Measurements from ENCODE around the gene ST6GALNAC3.

ST6GALNAC3 gene

GRCh38 chr1:76080552-76081079 is 6.1 kb downstream of the ST6GALNAC3 start:
- Histone ChIP-seq H3K4me2 (ENCODE audit: low read length) (no peak overlapping the region), H3K79me2 (ENCODE audit: control insufficient read depth, low read length) (no peaks in the 10 kb centered on the region), H3K36me3 (ENCODE audit: control insufficient read depth, low read length) (no peaks in the 10 kb centered on the region), H3K27me3 (ENCODE audit: control insufficient read depth, low read length) (0 out of 2 replicates have a peak, but pooled peaks cover 3% of the 10 kb centered on the region), H3F3A (ENCODE audit: control insufficient read depth, insufficient read depth) (no peaks in the 10 kb centered on the region), H4K20me1 (ENCODE audit: control insufficient read depth, insufficient read depth, low read depth, low read length) (no peaks in the 10 kb centered on the region), H3K4me1 (ENCODE audit: control insufficient read depth, low read length) (peaks cover 7% of the 10 kb centered on the region), H3K9me3 (ENCODE audit: control insufficient read depth, insufficient read depth, low read length) (no peaks in the 10 kb centered on the region), H3K9me2 (replicated peaks; ENCODE audit: control insufficient read depth, low read length) (no peaks in the 10 kb centered on the region), H3K4me3 (ENCODE audit: low read length) (no peak overlapping the region), H3K27ac (ENCODE audit: low read depth, low read length) (no peak overlapping the region)
- no peak for TF ChIP-seq CTCF (IDR thresholded peaks at IDR 0.05; ENCODE audit: low read depth, low read length, poor library complexity, severe bottlenecking)
- TF ChIP-seq EZH2phosphoT487 (IDR thresholded peaks at IDR 0.05; ENCODE audit: borderline replicate concordance, low read length): no peak

- no peaks in the 10 kb centered on the region for H3F3A ChIP-seq (ENCODE audit: control insufficient read depth, insufficient read depth)
- no peak overlapping the region for H3K4me2 ChIP-seq (ENCODE audit: low read length)
- H3K27ac ChIP-seq (ENCODE audit: low read depth, low read length): no peak overlapping the region
- no peaks in the 10 kb centered on the region for H3K9me3 ChIP-seq (ENCODE audit: control insufficient read depth, insufficient read depth, low read length)
- TF ChIP-seq EZH2phosphoT487 (IDR thresholded peaks at IDR 0.05; ENCODE audit: borderline replicate concordance, low read length) (no peak), CTCF (IDR thresholded peaks at IDR 0.05; ENCODE audit: low read depth, low read length, poor library complexity, severe bottlenecking) (no peak)
- no peaks in the 10 kb centered on the region for H3K9me2 ChIP-seq (replicated peaks; ENCODE audit: control insufficient read depth, low read length)
- H3K79me2 ChIP-seq (ENCODE audit: control insufficient read depth, low read length): no peaks in the 10 kb centered on the region
- H4K20me1 ChIP-seq (ENCODE audit: control insufficient read depth, insufficient read depth, low read depth, low read length): no peaks in the 10 kb centered on the region
- no peaks in the 10 kb centered on the region for H3K36me3 ChIP-seq (ENCODE audit: control insufficient read depth, low read length)
- no peaks in the 10 kb centered on the region for H3K4me1 ChIP-seq (ENCODE audit: control insufficient read depth, low read length)
- H3K4me3 ChIP-seq (ENCODE audit: low read length): no peak overlapping the region
- H3K27me3 ChIP-seq (ENCODE audit: control insufficient read depth, low read length): no peaks in the 10 kb centered on the region
Observed at GRCh38 chr1:76082062-76082461, 7.5 kb downstream of the ST6GALNAC3 start.

GRCh38 chr1:76083189-76083588 is 8.6 kb downstream of the ST6GALNAC3 start:
- no peak overlapping the region for H3K4me2 ChIP-seq (ENCODE audit: low read length)
- no peak overlapping the region for H3K4me3 ChIP-seq (ENCODE audit: low read length)
- H3K9me3 ChIP-seq (ENCODE audit: control insufficient read depth, insufficient read depth, low read length): no peaks in the 10 kb centered on the region
- no peak for TF ChIP-seq CTCF (IDR thresholded peaks at IDR 0.05; ENCODE audit: low read depth, low read length, poor library complexity, severe bottlenecking)
- TF ChIP-seq EZH2phosphoT487 (IDR thresholded peaks at IDR 0.05; ENCODE audit: borderline replicate concordance, low read length): no peak
- H3K27me3 ChIP-seq (ENCODE audit: control insufficient read depth, low read length): no peaks in the 10 kb centered on the region
- no peaks in the 10 kb centered on the region for H3F3A ChIP-seq (ENCODE audit: control insufficient read depth, insufficient read depth)
- H3K79me2 ChIP-seq (ENCODE audit: control insufficient read depth, low read length): no peaks in the 10 kb centered on the region
- H3K36me3 ChIP-seq (ENCODE audit: control insufficient read depth, low read length): no peaks in the 10 kb centered on the region
- no peak overlapping the region for H3K27ac ChIP-seq (ENCODE audit: low read depth, low read length)
- no peaks in the 10 kb centered on the region for H3K9me2 ChIP-seq (replicated peaks; ENCODE audit: control insufficient read depth, low read length)
- no peaks in the 10 kb centered on the region for H3K4me1 ChIP-seq (ENCODE audit: control insufficient read depth, low read length)
- H4K20me1 ChIP-seq (ENCODE audit: control insufficient read depth, insufficient read depth, low read depth, low read length): no peaks in the 10 kb centered on the region
